Activated CD8-positive, alpha-beta memory T cell treated with anti-CD3 and anti-CD28 coated beads for 24 hours (primary cell): ENCODE data around the gene WDHD1.
"Not testable (repeated sequence)": the region's sequence is repeated elsewhere in the genome, so short reads cannot be mapped to it uniquely, and the experiment has no call there.

Experiments
- DNase-seq: peaks from one replicate; pipeline ENCODE4 v3.0.0-alpha.2; 2020

The WDHD1 gene

GRCh38 chr14:54902143-54902520, 124.8 kb downstream of the WDHD1 start:
- DNase-seq, result peak; percentile 89

- no peak for DNase-seq
These were observed 125.3 kb downstream of the WDHD1 start for GRCh38 chr14:54901380-54902142.

GRCh38 chr14:54899573-54899972, 127.3 kb downstream of the WDHD1 start:
- no peak for DNase-seq

GRCh38 chr14:54897809-54898555, 128.9 kb downstream of the WDHD1 start:
- DNase-seq, result not testable (repeated sequence)

- DNase-seq, result no peak
These were observed 131.2 kb downstream of the WDHD1 start for GRCh38 chr14:54895683-54896082.

- DNase-seq, result no peak
These were observed 131.9 kb downstream of the WDHD1 start for GRCh38 chr14:54894995-54895394.

GRCh38 chr14:54893151-54893760, 133.6 kb downstream of the WDHD1 start:
- DNase-seq, result no peak

GRCh38 chr14:54891471-54892245, 135.2 kb downstream of the WDHD1 start:
- DNase-seq, result no peak

- DNase-seq, result no peak
These were observed 136.1 kb downstream of the WDHD1 start for GRCh38 chr14:54890788-54891187.

- DNase-seq, result no peak
These were observed 137.0 kb downstream of the WDHD1 start for GRCh38 chr14:54889919-54890318.
